ENCODE data around the gene INPP1.

The INPP1 gene

DNA sequence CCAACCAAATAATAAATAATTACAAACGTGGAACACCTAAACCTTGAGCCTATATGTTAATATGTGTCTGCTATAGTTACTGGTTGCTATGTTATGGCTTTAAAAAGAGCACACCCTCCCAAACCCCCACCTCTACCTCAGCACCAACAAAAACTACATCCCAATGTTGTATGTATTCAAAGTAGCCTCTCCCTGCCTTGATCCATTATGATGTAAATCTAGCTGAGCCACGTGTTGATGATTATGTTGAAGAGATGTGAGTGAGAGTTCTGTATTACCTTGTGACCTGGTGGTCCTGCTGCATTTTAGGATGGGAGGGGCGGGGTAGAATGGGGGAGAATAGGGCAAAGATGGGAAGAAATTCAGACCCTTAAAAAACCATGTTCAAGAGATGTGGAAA, 69.6 kb downstream of the INPP1 start:
- peak; percentile 25 for DNase-seq

- DNase-seq = peak; percentile 78
Measured at GRCh38 chr2:190413421-190413820, 70.0 kb downstream of the INPP1 start.

- DNase-seq = no peak
Measured at GRCh38 chr2:190415251-190415650, 71.9 kb downstream of the INPP1 start.

GRCh38 chr2:190415794-190416775, 72.7 kb downstream of the INPP1 start:
- DNase-seq = no peak

GRCh38 chr2:190417045-190417842, 73.9 kb downstream of the INPP1 start:
- DNase-seq = no peak

DNA sequence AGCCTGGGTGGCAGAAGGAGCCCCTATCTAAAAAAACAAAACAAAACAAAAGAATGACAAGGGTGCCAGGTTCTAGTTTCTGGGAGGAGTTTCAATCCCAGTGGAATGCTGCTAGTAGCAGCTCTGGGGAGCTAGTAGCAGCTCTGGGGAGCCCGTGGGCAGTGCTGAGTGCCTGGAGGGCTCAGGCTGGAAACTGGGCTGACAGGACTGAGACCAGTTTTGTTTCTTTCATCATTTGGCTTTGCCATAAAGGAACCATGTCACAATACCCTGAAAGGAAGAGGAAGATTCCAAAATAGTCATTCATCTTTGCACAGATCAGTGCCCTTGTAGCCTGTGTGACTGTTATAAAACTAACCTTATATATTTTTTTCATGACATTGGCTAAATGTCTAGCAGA, 75.3 kb downstream of the INPP1 start:
- DNase-seq = no peak

- DNase-seq = no peak
Measured at GRCh38 chr2:190420801-190421200, 77.4 kb downstream of the INPP1 start.
